Mucosa of descending colon (tissue), 3 donors: ENCODE results near the gene ABHD17A. TPM values are rescaled to one million over a fixed set of nuclear protein-coding genes. Genes with fewer than 3 reads are reported as not detected.
"Not testable (repeated sequence)": the region's sequence is repeated elsewhere in the genome, so short reads cannot be mapped to it uniquely, and the experiment has no call there.

Source experiments
- ATAC-seq: fragments of 200-7000 bp; cut with Tn5 transposase; one replicate; pipeline ENCODE4 v1.9.1; 2020; ENCODE audit warnings: mild to moderate bottlenecking, moderate library complexity
- DNase-seq, 3 donors: peaks; one replicate each; pipeline ENCODE4 v3.0.0-alpha.2; 2020
- H3K36me3 ChIP-seq: fragments of 200-600 bp; one replicate; pipeline ENCODE4 v1.8.0; 2021; ENCODE audit warnings: low read depth, mild to moderate bottlenecking
- H3K4me1 ChIP-seq: fragments of 200-600 bp; one replicate; pipeline ENCODE4 v1.8.0; 2021; ENCODE audit warnings: low read depth, mild to moderate bottlenecking
- H3K4me3 ChIP-seq: fragments of 200-600 bp; one replicate; pipeline ENCODE4 v1.8.0; 2021; ENCODE audit warnings: mild to moderate bottlenecking
- H3K9me3 ChIP-seq: fragments of 200-600 bp; one replicate; pipeline ENCODE4 v1.8.0; 2021; ENCODE audit warnings: mild to moderate bottlenecking
- intact Hi-C, 2 donors: fragments of 100-400 bp; cut with DNase I in 1 of 2; cut with micrococcal nuclease in 1 of 2; formaldehyde crosslinking; loops; one replicate each; pipeline versions ENCODE4 v1.11.0 to v1.11.1; 2022; cut with DNase I, micrococcal nuclease
- total RNA-seq, 3 donors: library from RNA; stranded (reverse); fragmentation: NEBNext Ultra II Directional in 2 of 3; extraction: Animal tissue kit (Norgen Biotek cat#: 25700) in 2 of 3; gene quantifications; one replicate each; pipeline versions ENCODE4 v1.2.1 to v1.2.4, GENCODE V29; 2021 to 2023
- TF ChIP-seq, protein P1 (sequence below): fragments of 200-600 bp; IDR thresholded peaks from one replicate; pipeline ENCODE4 v1.8.0; 2022; ENCODE audit warnings: antibody characterized with exemption, mild to moderate bottlenecking
- donor health status: DM: no; HTN: no; CAD: no; lungs with moderate emphysema.
- donor health status: DM: no; HTN: no; CAD: no.
- donor health status: DM: no; HTN: yes; CAD: no.

ABHD17A gene
- total RNA-seq, 3 donors from 2014 or later, result 60.9 to 65.8 (median 65.8) TPM

DNA sequence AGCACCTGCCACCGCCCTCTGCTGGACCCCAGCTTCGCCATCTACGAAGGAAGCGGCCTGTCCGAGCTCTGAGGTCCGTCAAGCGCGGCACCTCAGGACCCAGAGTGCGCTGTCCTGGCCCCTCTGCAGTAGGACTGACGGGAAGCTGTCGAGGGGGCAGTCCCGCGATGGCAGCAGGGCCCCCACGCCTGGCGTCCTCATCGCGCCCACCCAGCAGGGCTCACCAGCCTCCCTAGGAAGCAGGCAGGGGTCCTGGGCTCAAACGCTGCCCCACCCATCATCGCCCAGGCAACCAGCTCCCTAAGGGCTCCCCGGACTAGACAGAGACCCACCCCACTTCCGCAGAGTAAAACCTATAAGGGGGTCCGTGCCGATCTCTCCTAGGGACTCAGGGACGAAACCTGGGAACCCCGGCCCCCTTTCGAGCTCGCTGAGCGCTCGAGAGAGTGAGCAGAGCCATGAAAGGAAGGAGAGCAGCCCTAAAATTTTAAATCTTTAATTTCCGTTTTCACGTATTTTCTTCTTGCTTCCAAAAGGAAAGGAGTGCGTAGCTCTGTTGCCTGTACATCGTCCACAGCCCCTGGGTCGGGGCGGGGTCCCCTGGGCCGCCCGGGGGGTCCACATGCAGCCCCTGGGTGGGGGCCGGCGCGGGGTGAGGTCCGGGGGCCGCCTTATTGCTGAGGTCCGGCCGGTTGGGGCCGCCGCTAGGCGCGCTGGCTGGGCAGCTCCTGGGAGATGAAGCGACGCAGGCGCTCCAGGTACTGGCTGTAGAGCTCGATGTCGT, 8.6 kb downstream of the ABHD17A start:
- not testable (repeated sequence) for H3K36me3 ChIP-seq

DNA sequence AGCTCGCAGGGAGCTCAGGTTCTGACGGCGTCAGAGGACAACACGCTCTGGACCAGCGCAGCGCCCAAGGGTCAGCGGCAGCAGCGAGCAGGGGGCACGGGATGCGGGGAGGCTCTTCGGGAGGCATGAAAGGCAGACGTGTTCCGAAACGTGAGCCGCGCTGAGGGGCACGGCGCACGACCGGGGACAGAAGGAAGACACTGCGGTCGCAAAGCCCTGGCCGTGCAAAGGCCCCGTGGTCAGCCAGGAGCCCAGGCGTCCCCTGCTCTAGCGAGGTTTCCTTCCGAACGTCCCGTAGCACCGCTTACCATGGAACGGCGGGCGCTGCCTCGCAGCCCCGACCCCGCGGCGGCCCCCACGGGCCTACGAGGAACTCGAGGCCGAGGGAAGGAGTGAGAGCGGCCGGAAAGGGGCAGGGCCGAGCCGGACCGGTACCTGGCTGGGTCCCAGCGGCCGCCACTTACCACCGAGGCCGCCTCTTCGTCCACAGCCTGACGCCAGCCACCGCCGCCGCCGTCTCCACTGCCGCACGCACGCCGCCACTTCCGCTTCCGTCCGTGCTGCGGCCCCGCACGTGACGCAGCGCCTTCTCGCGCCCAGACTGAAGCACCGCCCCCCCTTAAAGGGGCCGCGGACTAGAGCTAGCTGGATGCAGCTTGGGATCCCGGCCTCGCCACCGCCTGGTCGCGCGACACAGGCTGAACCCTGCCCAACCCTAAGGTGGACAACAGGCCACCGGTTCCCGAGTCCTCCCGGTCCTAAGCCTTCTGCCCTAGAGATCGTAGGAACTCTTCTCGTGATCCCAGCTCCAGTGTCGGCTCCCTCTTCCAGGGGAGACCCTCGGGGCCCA, 9.4 kb downstream of the ABHD17A start:
- H3K36me3 ChIP-seq, result no peaks in the 10 kb centered on the region
- no peaks in the 10 kb centered on the region for H3K9me3 ChIP-seq
- intact Hi-C loops, result no loop called here
- DNase-seq (peak; percentile 94 to 98 (median 95)), ATAC-seq (peak; percentile 98)
- TF ChIP-seq, protein P1, sequence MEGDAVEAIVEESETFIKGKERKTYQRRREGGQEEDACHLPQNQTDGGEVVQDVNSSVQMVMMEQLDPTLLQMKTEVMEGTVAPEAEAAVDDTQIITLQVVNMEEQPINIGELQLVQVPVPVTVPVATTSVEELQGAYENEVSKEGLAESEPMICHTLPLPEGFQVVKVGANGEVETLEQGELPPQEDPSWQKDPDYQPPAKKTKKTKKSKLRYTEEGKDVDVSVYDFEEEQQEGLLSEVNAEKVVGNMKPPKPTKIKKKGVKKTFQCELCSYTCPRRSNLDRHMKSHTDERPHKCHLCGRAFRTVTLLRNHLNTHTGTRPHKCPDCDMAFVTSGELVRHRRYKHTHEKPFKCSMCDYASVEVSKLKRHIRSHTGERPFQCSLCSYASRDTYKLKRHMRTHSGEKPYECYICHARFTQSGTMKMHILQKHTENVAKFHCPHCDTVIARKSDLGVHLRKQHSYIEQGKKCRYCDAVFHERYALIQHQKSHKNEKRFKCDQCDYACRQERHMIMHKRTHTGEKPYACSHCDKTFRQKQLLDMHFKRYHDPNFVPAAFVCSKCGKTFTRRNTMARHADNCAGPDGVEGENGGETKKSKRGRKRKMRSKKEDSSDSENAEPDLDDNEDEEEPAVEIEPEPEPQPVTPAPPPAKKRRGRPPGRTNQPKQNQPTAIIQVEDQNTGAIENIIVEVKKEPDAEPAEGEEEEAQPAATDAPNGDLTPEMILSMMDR, result no peak
- H3K4me1 ChIP-seq, result peaks cover 19% of the 10 kb centered on the region
- peak overlapping the region; percentile 80 for H3K4me3 ChIP-seq

More for the DNA sequence above, 8.6 kb downstream of the ABHD17A start:
- H3K4me1 ChIP-seq, result peaks cover 19% of the 10 kb centered on the region
- H3K4me3 ChIP-seq, H3K9me3 ChIP-seq, intact Hi-C loops: not testable (repeated sequence)
- DNase-seq (peak; percentile 29 to 72 (median 40)), ATAC-seq (peak; percentile 4)

DNA sequence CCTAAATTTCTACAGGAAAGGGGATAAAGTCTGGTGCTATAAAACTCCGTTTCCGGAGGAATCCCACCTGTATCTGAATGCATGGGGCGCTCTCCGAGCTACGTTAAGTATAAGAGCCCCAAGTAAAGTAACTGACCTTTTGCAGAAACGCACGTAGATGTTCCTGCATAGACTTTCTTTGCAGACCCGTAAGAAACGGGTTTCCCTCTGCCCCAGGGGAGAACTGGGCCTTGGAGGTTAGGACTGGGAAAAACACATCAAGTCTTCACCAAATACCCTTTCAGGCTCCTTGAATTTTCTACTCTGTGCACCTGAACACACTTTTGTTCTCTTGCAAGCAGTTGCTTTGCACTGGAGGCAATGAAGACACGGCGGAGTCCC, 10.0 kb downstream of the ABHD17A start:
- Histone ChIP-seq H3K4me3 (peak overlapping the region; percentile 80), H3K4me1 (peaks cover 16% of the 10 kb centered on the region)
- peak in 1 of 3 donors; percentile 3 for DNase-seq
- intact Hi-C loops, H3K36me3 ChIP-seq, H3K9me3 ChIP-seq: not testable (repeated sequence)
- ATAC-seq, result peak; percentile 12

- Histone ChIP-seq H3K4me3 (no peak overlapping the region), H3K9me3 (no peaks in the 10 kb centered on the region), H3K36me3 (no peaks in the 10 kb centered on the region), H3K4me1 (peaks cover 16% of the 10 kb centered on the region)
- DNase-seq (no peak), ATAC-seq (no peak)
- intact Hi-C loops, result no loop called here
- TF ChIP-seq, protein P1, result no peak
Observed at GRCh38 chr19:1874554-1875185, 10.6 kb downstream of the ABHD17A start.

DNA sequence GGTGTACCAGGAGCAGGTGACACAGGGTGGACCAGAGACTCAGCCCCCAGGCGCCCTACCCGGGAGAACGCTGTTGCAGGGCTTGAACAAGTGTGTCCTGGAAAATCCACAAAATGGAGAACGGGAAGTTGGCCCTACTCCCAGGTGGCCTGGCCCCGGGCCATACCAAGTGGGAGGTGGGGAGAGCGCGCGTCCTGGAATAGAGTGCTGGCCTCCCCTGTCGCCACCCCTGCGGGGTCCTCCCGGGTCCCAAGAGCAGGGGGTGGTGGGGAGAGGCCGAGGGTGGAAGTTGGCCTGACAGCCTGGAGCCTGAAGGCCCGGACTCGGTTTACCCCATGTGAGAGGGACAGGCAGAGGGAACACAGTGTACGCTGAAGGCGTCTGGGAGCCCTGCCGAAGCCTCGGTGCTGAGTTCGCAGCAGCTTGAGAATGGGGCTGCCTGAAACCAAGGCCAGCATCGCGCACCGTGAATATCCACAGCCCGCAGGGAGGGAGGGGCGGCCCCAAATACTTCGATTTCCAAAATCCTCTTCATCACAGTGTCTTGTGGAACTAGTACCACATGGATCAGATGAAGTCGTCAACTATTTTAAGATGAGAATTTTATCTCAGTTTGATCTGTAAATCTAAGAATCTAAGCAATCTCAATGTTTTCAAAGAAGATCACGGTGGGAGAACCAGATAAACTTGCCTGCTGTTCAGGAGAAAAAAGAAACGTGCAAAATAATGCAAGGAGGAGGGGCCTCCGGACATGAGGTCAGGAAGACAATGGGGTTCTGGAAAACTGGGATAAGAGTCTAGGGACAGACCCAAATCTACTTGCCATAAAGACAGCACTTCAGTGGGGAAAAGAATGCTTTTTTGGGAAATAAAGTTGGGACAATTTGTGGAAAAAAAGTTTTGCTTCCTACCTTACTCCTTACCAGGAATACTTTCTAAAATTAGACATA, 11.5 kb downstream of the ABHD17A start:
- TF ChIP-seq, protein P1, result no peak

More for the DNA sequence above, 11.5 kb downstream of the ABHD17A start:
- no peak overlapping the region for H3K4me3 ChIP-seq
- no peak for ATAC-seq
- no peaks in the 10 kb centered on the region for H3K36me3 ChIP-seq
- H3K9me3 ChIP-seq, result no peaks in the 10 kb centered on the region
- intact Hi-C loops, result no loop called here
- H3K4me1 ChIP-seq, result peaks cover 16% of the 10 kb centered on the region
- DNase-seq, result peak in 2 of 3 donors; percentile 22 to 53
